Keratinocyte (primary cell): ENCODE measurements around the gene IL1B. TPM values are rescaled to one million over a fixed set of nuclear protein-coding genes. Genes with fewer than 3 reads are reported as not detected.

Source experiments
- DNase-seq: peaks from one replicate; pipeline ENCODE4 v3.0.0-alpha.2; 2011; ENCODE audit warnings: low read depth, missing footprints, low spot score
- FAIRE-seq: peaks from 2 replicates; lab custom pipeline; 2011; peaks lifted over from hg19 to GRCh38; lab: Jason Lieb, UNC
- H2AFZ ChIP-seq: 2 replicates; pipeline ENCODE4 v1.6.0; 2012; ENCODE audit warnings: low read length, control low read depth, inconsistent platforms; ENCODE audit not compliant: control insufficient read depth
- H3K27ac ChIP-seq: 2 replicates; pipeline ENCODE4 v1.5.1; 2011; ENCODE audit warnings: low read length; ENCODE audit not compliant: control insufficient read depth, insufficient read depth
- H3K27me3 ChIP-seq: 3 replicates; pipeline ENCODE4 v1.6.0; 2011; ENCODE audit warnings: low read length; ENCODE audit not compliant: control insufficient read depth, insufficient read depth; ENCODE audit errors: extremely low read depth
- H3K36me3 ChIP-seq, 2 experiments: 2 replicates in 1 of 2; 3 replicates in 1 of 2; pipeline ENCODE4 v1.5.1; 2011; ENCODE audit warnings: low read length in 2 of 2, mild to moderate bottlenecking in 1 of 2; ENCODE audit not compliant: control insufficient read depth in 2 of 2, insufficient read depth in 2 of 2; ENCODE audit errors: extremely low read depth in 1 of 2
- H3K4me1 ChIP-seq: 3 replicates; pipeline ENCODE4 v1.5.1; 2011; ENCODE audit warnings: low read length; ENCODE audit not compliant: control insufficient read depth, insufficient read depth; ENCODE audit errors: extremely low read depth
- H3K4me2 ChIP-seq: 3 replicates; pipeline ENCODE4 v1.6.0; 2011; ENCODE audit warnings: low read depth, low read length; ENCODE audit not compliant: control insufficient read depth, insufficient read depth; ENCODE audit errors: extremely low read depth
- H3K4me3 ChIP-seq, 3 experiments: fragments of 200-600 bp in 1 of 3; sonication (generic) in 1 of 3; 2 replicates in 2 of 3; 3 replicates in 1 of 3; pipeline ENCODE4 v1.5.1; 2011 to 2016; ENCODE audit warnings: low read length in 3 of 3, mild to moderate bottlenecking in 3 of 3, control low read depth in 2 of 3, inconsistent platforms in 1 of 3, low read depth in 1 of 3, mixed read lengths in 1 of 3, mixed run types in 1 of 3, moderate library complexity in 1 of 3; ENCODE audit not compliant: control insufficient read depth in 2 of 3, insufficient read depth in 2 of 3; ENCODE audit errors: extremely low read depth in 1 of 3
- H3K79me2 ChIP-seq: 2 replicates; pipeline ENCODE4 v1.6.0; 2012; ENCODE audit warnings: low read length; ENCODE audit not compliant: control insufficient read depth, insufficient read depth
- H3K9ac ChIP-seq: 3 replicates; pipeline ENCODE4 v1.6.0; 2011; ENCODE audit warnings: low read length; ENCODE audit not compliant: control insufficient read depth, insufficient read depth; ENCODE audit errors: extremely low read depth
- H3K9me1 ChIP-seq: 3 replicates; pipeline ENCODE4 v1.6.0; 2011; ENCODE audit warnings: low read length; ENCODE audit not compliant: control insufficient read depth, insufficient read depth; ENCODE audit errors: extremely low read depth
- H3K9me3 ChIP-seq: 2 replicates; pipeline ENCODE4 v1.5.1; 2012; ENCODE audit warnings: low read depth, low read length; ENCODE audit not compliant: control insufficient read depth
- H4K20me1 ChIP-seq: 3 replicates; pipeline ENCODE4 v1.6.0; 2011; ENCODE audit warnings: low read length; ENCODE audit not compliant: control insufficient read depth, insufficient read depth; ENCODE audit errors: extremely low read depth
- EZH2 ChIP-seq: IDR thresholded peaks from one replicate; pipeline ENCODE4 v1.6.1; 2012; ENCODE audit warnings: inconsistent platforms, mild to moderate bottlenecking, low read length, moderate library complexity
- dilution Hi-C: fragments of 300-500 bp; cut with MboI; formaldehyde crosslinking; loops from one replicate; pipeline ENCODE4 v1.7.0; 2020; ENCODE audit warnings: low sequenced_read_pairs; ENCODE audit not compliant: extremely low pct_ligation_motif_present
- polyA plus RNA-seq, 5 experiments: library from polyadenylated mRNA; depleted of rRNA in 3 of 5; stranded (reverse) in 3 of 5; stranded (forward) in 1 of 5; unstranded in 1 of 5; fragments of >200 nt; gene quantifications; 1 replicate in 1 of 5; 2 replicates in 3 of 5; 3 replicates in 1 of 5; pipeline versions ENCODE4 v1.2.1 to v1.2.3, GENCODE V29; 2011 to 2012; ENCODE audit warnings: missing spikeins in 2 of 5, low read depth in 1 of 5, low replicate concordance in 1 of 5
- TF ChIP-seq, protein P1 (sequence below), 3 experiments: IDR thresholded peaks in 1 of 3; conservative IDR thresholded peaks in 1 of 3; optimal IDR thresholded peaks in 1 of 3; 2 replicates in 2 of 3; 3 replicates in 1 of 3; pipeline versions ENCODE3 to v1.5.1; 2011; ENCODE audit warnings: low read length in 3 of 3, mild to moderate bottlenecking in 3 of 3, moderate library complexity in 2 of 3, control low read depth in 1 of 3, inconsistent platforms in 1 of 3; ENCODE audit not compliant: insufficient read depth in 2 of 3; ENCODE audit errors: extremely low read depth in 1 of 3

Gene IL1B
- polyA plus RNA-seq, 1 donor (not counting 4 experiments of a cell fraction or from before 2014, with no cell fraction given): 232 TPM

DNA sequence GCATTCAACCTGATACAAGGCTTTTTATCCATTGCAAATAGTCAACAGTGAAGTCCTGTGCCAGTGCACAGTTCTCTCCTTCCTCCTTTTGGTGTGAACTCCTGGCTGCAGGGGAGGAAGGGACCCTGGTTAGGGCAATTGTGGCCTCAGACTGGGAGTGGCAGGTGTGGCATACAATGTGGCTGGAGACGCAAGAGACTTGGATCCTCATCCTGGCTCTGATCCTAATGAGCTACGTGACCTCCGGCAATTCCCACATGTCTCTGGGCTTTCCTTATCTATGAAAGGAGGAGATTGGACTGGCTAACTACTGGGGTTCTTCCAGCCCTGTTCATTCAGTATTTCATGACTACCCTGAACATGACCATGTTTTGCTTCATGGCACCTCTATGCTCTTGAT, 41.7 kb downstream of the IL1B start:
- DNase-seq (no peak), FAIRE-seq (peak; percentile 69)
- Histone ChIP-seq H4K20me1 (no peaks in the 10 kb centered on the region), H3K4me3 (no peak overlapping the region), H2AFZ (no peak overlapping the region), H3K27ac (peak overlapping the region; percentile 97), H3K4me2 (peak overlapping the region; percentile 74), H3K9me1 (no peaks in the 10 kb centered on the region), H3K36me3 (no peaks in the 10 kb centered on the region), H3K79me2 (no peaks in the 10 kb centered on the region), H3K27me3 (no peaks in the 10 kb centered on the region), H3K4me1 (peaks cover 47% of the 10 kb centered on the region), H3K9ac (peak overlapping the region; percentile 74), H3K9me3 (no peaks in the 10 kb centered on the region)
- no peak for TF ChIP-seq EZH2
- TF ChIP-seq, protein P1, sequence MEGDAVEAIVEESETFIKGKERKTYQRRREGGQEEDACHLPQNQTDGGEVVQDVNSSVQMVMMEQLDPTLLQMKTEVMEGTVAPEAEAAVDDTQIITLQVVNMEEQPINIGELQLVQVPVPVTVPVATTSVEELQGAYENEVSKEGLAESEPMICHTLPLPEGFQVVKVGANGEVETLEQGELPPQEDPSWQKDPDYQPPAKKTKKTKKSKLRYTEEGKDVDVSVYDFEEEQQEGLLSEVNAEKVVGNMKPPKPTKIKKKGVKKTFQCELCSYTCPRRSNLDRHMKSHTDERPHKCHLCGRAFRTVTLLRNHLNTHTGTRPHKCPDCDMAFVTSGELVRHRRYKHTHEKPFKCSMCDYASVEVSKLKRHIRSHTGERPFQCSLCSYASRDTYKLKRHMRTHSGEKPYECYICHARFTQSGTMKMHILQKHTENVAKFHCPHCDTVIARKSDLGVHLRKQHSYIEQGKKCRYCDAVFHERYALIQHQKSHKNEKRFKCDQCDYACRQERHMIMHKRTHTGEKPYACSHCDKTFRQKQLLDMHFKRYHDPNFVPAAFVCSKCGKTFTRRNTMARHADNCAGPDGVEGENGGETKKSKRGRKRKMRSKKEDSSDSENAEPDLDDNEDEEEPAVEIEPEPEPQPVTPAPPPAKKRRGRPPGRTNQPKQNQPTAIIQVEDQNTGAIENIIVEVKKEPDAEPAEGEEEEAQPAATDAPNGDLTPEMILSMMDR (optimal IDR thresholded peaks at IDR 0.05 in 1 of 3, IDR thresholded peaks at IDR 0.05 in 1 of 3, conservative IDR thresholded peaks at IDR 0.05 in 1 of 3; ENCODE audit: extremely low read depth in 1 of 3, insufficient read depth in 2 of 3, low read length in 3 of 3): no peak
- dilution Hi-C loops: no loop called here

DNA sequence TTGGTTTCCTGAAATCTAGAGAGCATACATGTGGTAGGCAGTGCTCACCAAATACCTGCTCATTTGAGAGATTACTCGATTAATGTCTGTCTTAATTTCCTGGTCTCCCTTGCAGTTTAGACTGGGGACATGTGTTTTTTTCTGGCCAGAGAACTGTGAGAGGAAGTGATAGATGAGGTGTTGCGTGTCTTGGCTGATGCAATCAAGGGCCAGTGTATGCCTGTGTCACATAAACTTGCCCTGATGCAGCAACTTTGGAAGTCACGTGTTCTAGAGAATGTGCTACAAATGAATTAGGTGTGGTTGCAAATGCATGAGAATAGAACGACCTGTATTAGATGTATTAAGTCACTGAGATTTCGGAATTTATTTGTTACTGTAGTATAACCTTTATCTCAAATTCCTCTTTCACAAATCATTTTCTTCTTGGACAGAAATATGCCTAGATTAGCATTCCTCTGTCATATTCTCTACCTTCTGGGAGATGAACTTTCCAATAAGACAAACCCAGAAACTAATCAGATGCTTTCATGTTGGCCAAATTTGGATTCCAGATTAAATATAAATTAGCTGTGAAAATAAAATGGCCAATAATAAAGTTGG, 42.3 kb downstream of the IL1B start:
- Histone ChIP-seq H3K9me1 (no peaks in the 10 kb centered on the region), H3K79me2 (no peaks in the 10 kb centered on the region), H3K4me3 (no peak overlapping the region), H3K4me2 (peak overlapping the region; percentile 74), H3K36me3 (no peaks in the 10 kb centered on the region), H3K9ac (peak overlapping the region; percentile 74), H3K27ac (peak overlapping the region; percentile 97), H4K20me1 (no peaks in the 10 kb centered on the region), H3K9me3 (no peaks in the 10 kb centered on the region), H3K27me3 (no peaks in the 10 kb centered on the region), H3K4me1 (peaks cover 41% of the 10 kb centered on the region), H2AFZ (no peak overlapping the region)
- FAIRE-seq: peak; percentile 92
- DNase-seq: peak; percentile 98
- dilution Hi-C loops: no loop called here
- no peak for TF ChIP-seq EZH2
- TF ChIP-seq, protein P1 (optimal IDR thresholded peaks at IDR 0.05 in 1 of 3, IDR thresholded peaks at IDR 0.05 in 1 of 3, conservative IDR thresholded peaks at IDR 0.05 in 1 of 3; ENCODE audit: extremely low read depth in 1 of 3, insufficient read depth in 2 of 3, low read length in 3 of 3): no peak
